Measurements from ENCODE around the gene CCL11. TPM values are rescaled to one million over a fixed set of nuclear protein-coding genes. Genes with fewer than 3 reads are reported as not detected.

CCL11 gene
- total and polyA plus RNA-seq, 2 of the 8 experiments (the other 6 are each of a cell fraction or from before 2014, with no cell fraction given) = not detected

GRCh38 chr17:34252444-34253138 is 33.0 kb upstream of the CCL11 start:
- Histone ChIP-seq H4K5ac (ENCODE audit: insufficient read length, low read depth, low read length) (no peak overlapping the region), H3K9ac (replicated peaks in 1 of 4; ENCODE audit: extremely low read depth in 1 of 4, low read depth in 3 of 4, low read length in 3 of 4) (no peak overlapping the region), H3K9me3 (ENCODE audit: insufficient read depth in 2 of 2, low read depth in 1 of 2, low read length in 1 of 2) (no peaks in the 10 kb centered on the region), H3K23me2 (ENCODE audit: low read depth, low read length) (peaks cover 6% of the 10 kb centered on the region; the same call in 1 of the 2 replicates), H3K18ac (ENCODE audit: extremely low read depth, low read length) (no peak overlapping the region), H2AK5ac (ENCODE audit: low read depth, low read length) (no peak overlapping the region), H4K8ac (ENCODE audit: extremely low read depth, insufficient read depth, low read length) (no peak overlapping the region), H3K79me1 (ENCODE audit: low read depth, low read length) (no peaks in the 10 kb centered on the region), H3K4ac (replicated peaks; ENCODE audit: insufficient read length, low read depth, low read length) (no peak overlapping the region), H3K36me3 (ENCODE audit: control insufficient read depth in 2 of 4, insufficient read depth in 4 of 4, low read length in 3 of 4) (no peaks in the 10 kb centered on the region), H2BK20ac (ENCODE audit: low read length) (no peak overlapping the region), H2BK15ac (ENCODE audit: low read length) (no peak overlapping the region), H3K27ac (ENCODE audit: low read depth, low read length) (no peak overlapping the region), H4K20me1 (replicated peaks in 1 of 2; ENCODE audit: control insufficient read depth in 1 of 2, insufficient read depth in 2 of 2, low read length in 2 of 2) (no peaks in the 10 kb centered on the region), H3K79me2 (ENCODE audit: control insufficient read depth in 1 of 2, insufficient read depth in 2 of 2, low read length in 2 of 2) (no peaks in the 10 kb centered on the region), H2BK12ac (ENCODE audit: low read depth, low read length) (no peak overlapping the region), H3K4me2 (ENCODE audit: insufficient read depth in 1 of 2, low read depth in 2 of 2, low read length in 2 of 2) (no peak overlapping the region), H3K4me1 (replicated peaks in 1 of 4; ENCODE audit: control insufficient read depth in 3 of 4, insufficient read depth in 4 of 4, low read length in 3 of 4) (peaks cover 4 to 11% (median 7%) of the 10 kb centered on the region in 4 experiments; a peak in 6 of 7 replicates), H3K4me3 (ENCODE audit: extremely low read depth in 1 of 4, insufficient read depth in 2 of 4, low read depth in 3 of 4, low read length in 4 of 4) (no peak overlapping the region), H3K27me3 (replicated peaks in 1 of 4; ENCODE audit: control insufficient read depth in 3 of 4, extremely low read depth in 1 of 4, insufficient read depth in 3 of 4, low read length in 3 of 4) (no peaks in the 10 kb centered on the region), H3K56ac (replicated peaks; ENCODE audit: insufficient read length, low read depth, low read length) (no peak overlapping the region), H2BK120ac (replicated peaks; ENCODE audit: low read depth, low read length) (no peak overlapping the region), H4K91ac (replicated peaks; ENCODE audit: insufficient read length, low read length) (no peak overlapping the region), H2AFZ (ENCODE audit: low read length) (no peak overlapping the region), H3K14ac (ENCODE audit: insufficient read length) (no peak overlapping the region), H3K23ac (ENCODE audit: insufficient read length) (no peak overlapping the region), H2BK5ac (ENCODE audit: low read depth, low read length) (no peak overlapping the region)
- TF ChIP-seq RAD21 (IDR thresholded peaks at IDR 0.05 in 1 of 2, conservative IDR thresholded peaks at IDR 0.05 in 1 of 2; ENCODE audit: low read depth in 2 of 2, low read length in 2 of 2) = no peak
- TF ChIP-seq SP1 (IDR thresholded peaks at IDR 0.05; ENCODE audit: low read depth, low read length) = no peak
- TF ChIP-seq SP4 (IDR thresholded peaks at IDR 0.05; ENCODE audit: low read length) = no peak
- no peak for TF ChIP-seq KDM1A (IDR thresholded peaks at IDR 0.05; ENCODE audit: borderline replicate concordance, low read length)
- TF ChIP-seq RBBP5 (IDR thresholded peaks at IDR 0.05; ENCODE audit: borderline replicate concordance, low read depth, low read length) = no peak
- no peak for TF ChIP-seq SIN3A (conservative IDR thresholded peaks at IDR 0.05 in 1 of 2, IDR thresholded peaks at IDR 0.05 in 1 of 2; ENCODE audit: low read depth in 1 of 2, low read length in 2 of 2)
- TF ChIP-seq JUN (IDR thresholded peaks at IDR 0.05; ENCODE audit: low read depth, low read length) = no peak
- TF ChIP-seq RFX5 (IDR thresholded peaks at IDR 0.05; ENCODE audit: borderline replicate concordance, low read depth, low read length) = no peak
- POLR2A ChIA-PET (ENCODE audit: partially characterized antibody) = interaction anchor here (1.1 kb wide), 1 partner anchor 15 kb away, joined by 3 read pairs; no protein-coding TSS in a partner anchor
- FAIRE-seq (no peak), DNase-seq (ENCODE audit: low read depth in 1 of 2, low spot score in 2 of 2) (no peak)
- CTCF ChIA-PET (ENCODE audit: partially characterized antibody) = interaction anchor here (0.9 to 1.4 kb wide), 4 partner anchors 52 to 486 kb away, joined by 3 to 8 read pairs (median 4); no protein-coding TSS in a partner anchor
- 81% methylated on average over 6 of the region's 6 CpGs; no CpG with 5 or more reads in 1 of the 2 experiments for WGBS, 2 experiments (ENCODE audit: extremely low coverage in 1 of 2, insufficient coverage in 1 of 2, insufficient read length in 1 of 2, insufficient replicate concordance in 2 of 2, low coverage in 1 of 2, low lambda C conversion rate in 2 of 2, missing lambda C conversion rate in 1 of 2)
